Measurements from ENCODE around the gene FKBP8.

Gene FKBP8

GRCh38 chr19:18487576-18488402, 55.6 kb downstream of the FKBP8 start:
- TF ChIP-seq POLR2AphosphoS5 (IDR thresholded peaks at IDR 0.05; ENCODE audit: low read depth) (no peak), GABPA (IDR thresholded peaks at IDR 0.05; ENCODE audit: low read depth) (no peak), SPI1 (IDR thresholded peaks at IDR 0.05; ENCODE audit: borderline replicate concordance, low read depth) (no peak), CTCF (IDR thresholded peaks at IDR 0.05; ENCODE audit: insufficient read depth, low read length) (no peak), REST (IDR thresholded peaks at IDR 0.05; ENCODE audit: insufficient replicate concordance, low read depth) (no peak)

GRCh38 chr19:18486746-18487145, 56.6 kb downstream of the FKBP8 start:
- Histone ChIP-seq H3K27ac (replicated peaks) (no peak overlapping the region), H3K27me3 (ENCODE audit: insufficient read depth, poor library complexity, severe bottlenecking) (no peaks in the 10 kb centered on the region), H3K4me3 (replicated peaks; ENCODE audit: insufficient read depth, low read length) (no peak overlapping the region)
- TF ChIP-seq CTCF (IDR thresholded peaks at IDR 0.05; ENCODE audit: insufficient read depth, low read length) (no peak), POLR2AphosphoS5 (IDR thresholded peaks at IDR 0.05; ENCODE audit: low read depth) (no peak), GABPA (IDR thresholded peaks at IDR 0.05; ENCODE audit: low read depth) (no peak), SPI1 (IDR thresholded peaks at IDR 0.05; ENCODE audit: borderline replicate concordance, low read depth) (no peak), REST (IDR thresholded peaks at IDR 0.05; ENCODE audit: insufficient replicate concordance, low read depth) (no peak)
- no peak for DNase-seq (ENCODE audit: low read depth in 1 of 2, low spot score in 1 of 2)

More at GRCh38 chr19:18487576-18488402, 55.6 kb downstream of the FKBP8 start:
- no peak overlapping the region for H3K27ac ChIP-seq (replicated peaks)
- no peaks in the 10 kb centered on the region for H3K27me3 ChIP-seq (ENCODE audit: insufficient read depth, poor library complexity, severe bottlenecking)
- H3K4me3 ChIP-seq (replicated peaks; ENCODE audit: insufficient read depth, low read length): no peak overlapping the region
- no peak for DNase-seq (ENCODE audit: low read depth in 1 of 2, low spot score in 1 of 2)

- TF ChIP-seq GABPA (IDR thresholded peaks at IDR 0.05; ENCODE audit: low read depth): no peak
- TF ChIP-seq CTCF (IDR thresholded peaks at IDR 0.05; ENCODE audit: insufficient read depth, low read length): no peak
- TF ChIP-seq REST (IDR thresholded peaks at IDR 0.05; ENCODE audit: insufficient replicate concordance, low read depth): no peak
- no peak for TF ChIP-seq SPI1 (IDR thresholded peaks at IDR 0.05; ENCODE audit: borderline replicate concordance, low read depth)
- no peak for TF ChIP-seq POLR2AphosphoS5 (IDR thresholded peaks at IDR 0.05; ENCODE audit: low read depth)
- Histone ChIP-seq H3K4me3 (replicated peaks; ENCODE audit: insufficient read depth, low read length) (no peak overlapping the region), H3K27ac (replicated peaks) (no peak overlapping the region), H3K27me3 (ENCODE audit: insufficient read depth, poor library complexity, severe bottlenecking) (no peaks in the 10 kb centered on the region)
- DNase-seq (ENCODE audit: low read depth in 1 of 2, low spot score in 1 of 2): no peak
Measured at GRCh38 chr19:18484992-18485391, 58.4 kb downstream of the FKBP8 start.

Data from HL-60 (cell line).